Thyroid gland (tissue), 4 donors: ENCODE data around the gene CISD1. TPM values are rescaled to one million over a fixed set of nuclear protein-coding genes. Genes with fewer than 3 reads are reported as not detected.

Experiments used
- DNase-seq, 2 donors: peaks; one replicate each; pipeline ENCODE4 v3.0.0-alpha.2; 2019
- H3K27ac ChIP-seq, 3 donors: fragments of 200-600 bp; sonication (generic); 1 replicate in 2 of 3; 2 replicates in 1 of 3; pipeline ENCODE4 v1.5.1; 2016 to 2019; ENCODE audit warnings: mild to moderate bottlenecking in 1 of 3, moderate library complexity in 1 of 3
- H3K27me3 ChIP-seq: fragments of 200-600 bp; sonication (generic); one replicate; pipeline ENCODE4 v1.5.1; 2019
- H3K36me3 ChIP-seq, 2 donors: fragments of 200-600 bp; sonication (generic); one replicate each; pipeline ENCODE4 v1.5.1; 2016 to 2019
- H3K4me1 ChIP-seq, 2 donors: fragments of 200-600 bp; sonication (generic); one replicate each; pipeline ENCODE4 v1.5.1; 2017 to 2019
- H3K4me3 ChIP-seq, 3 donors: fragments of 200-600 bp; sonication (generic); replicated peaks in 1 of 3; 1 replicate in 2 of 3; 2 replicates in 1 of 3; pipeline ENCODE4 v1.5.1; 2016; ENCODE audit warnings: mild to moderate bottlenecking in 1 of 3
- H3K9me3 ChIP-seq: fragments of 200-600 bp; sonication (generic); one replicate; pipeline ENCODE4 v1.5.1; 2017
- POLR2A ChIP-seq, 2 donors: fragments of 450-650 bp; IDR thresholded peaks; one replicate each; pipeline ENCODE4 v1.6.1; 2017; ENCODE audit warnings: antibody characterized with exemption in 2 of 2, mild to moderate bottlenecking in 2 of 2, moderate library complexity in 1 of 2
- WGBS, 2 donors: methylation state at CpG; one replicate each; pipeline ENCODE4 v1.1.5; 2017; 5-methylcytosine and 5-hydroxymethylcytosine counted together
- intact Hi-C: fragments of 100-400 bp; cut with DNase I; formaldehyde crosslinking; loops from one replicate; pipeline ENCODE4 v1.15.1; 2023
- total RNA-seq, 4 donors: library from RNA; depleted of rRNA; stranded (reverse); fragments of >200 nt; gene quantifications; one replicate each; pipeline ENCODE4 v1.2.3, GENCODE V29; 2016
- TF ChIP-seq, protein P1 (sequence below), 6 experiments: fragments of 200-600 bp in 3 of 6; fragments of 450-650 bp in 3 of 6; sonication (generic) in 3 of 6; IDR thresholded peaks; one replicate each; pipeline ENCODE4 v1.5.1; 2016 to 2019; ENCODE audit warnings: antibody characterized with exemption in 6 of 6, mild to moderate bottlenecking in 2 of 6, inconsistent platforms in 1 of 6, moderate library complexity in 1 of 6

CISD1 gene
- total RNA-seq, 4 donors from 2014 or later: 12.1 to 32.4 (median 29.0) TPM

GRCh38 chr10:58299580-58299979 lies 30.6 kb downstream of the CISD1 start:
- WGBS, 2 donors: 13 to 16% methylated on average over 4 of the region's 4 CpGs
- TF ChIP-seq, protein P1, sequence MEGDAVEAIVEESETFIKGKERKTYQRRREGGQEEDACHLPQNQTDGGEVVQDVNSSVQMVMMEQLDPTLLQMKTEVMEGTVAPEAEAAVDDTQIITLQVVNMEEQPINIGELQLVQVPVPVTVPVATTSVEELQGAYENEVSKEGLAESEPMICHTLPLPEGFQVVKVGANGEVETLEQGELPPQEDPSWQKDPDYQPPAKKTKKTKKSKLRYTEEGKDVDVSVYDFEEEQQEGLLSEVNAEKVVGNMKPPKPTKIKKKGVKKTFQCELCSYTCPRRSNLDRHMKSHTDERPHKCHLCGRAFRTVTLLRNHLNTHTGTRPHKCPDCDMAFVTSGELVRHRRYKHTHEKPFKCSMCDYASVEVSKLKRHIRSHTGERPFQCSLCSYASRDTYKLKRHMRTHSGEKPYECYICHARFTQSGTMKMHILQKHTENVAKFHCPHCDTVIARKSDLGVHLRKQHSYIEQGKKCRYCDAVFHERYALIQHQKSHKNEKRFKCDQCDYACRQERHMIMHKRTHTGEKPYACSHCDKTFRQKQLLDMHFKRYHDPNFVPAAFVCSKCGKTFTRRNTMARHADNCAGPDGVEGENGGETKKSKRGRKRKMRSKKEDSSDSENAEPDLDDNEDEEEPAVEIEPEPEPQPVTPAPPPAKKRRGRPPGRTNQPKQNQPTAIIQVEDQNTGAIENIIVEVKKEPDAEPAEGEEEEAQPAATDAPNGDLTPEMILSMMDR (IDR thresholded peaks at IDR 0.05): peak; percentile 16 to 73 (median 54)
- TF ChIP-seq POLR2A (IDR thresholded peaks at IDR 0.05): no peak
- Histone ChIP-seq H3K36me3 (no peaks in the 10 kb centered on the region), H3K4me1 (no peaks in the 10 kb centered on the region), H3K27ac (no peak overlapping the region), H3K9me3 (no peaks in the 10 kb centered on the region), H3K4me3 (no peak overlapping the region), H3K27me3 (no peaks in the 10 kb centered on the region)
- intact Hi-C loops: no loop called here
- peak; percentile 46 to 48 for DNase-seq

DNA sequence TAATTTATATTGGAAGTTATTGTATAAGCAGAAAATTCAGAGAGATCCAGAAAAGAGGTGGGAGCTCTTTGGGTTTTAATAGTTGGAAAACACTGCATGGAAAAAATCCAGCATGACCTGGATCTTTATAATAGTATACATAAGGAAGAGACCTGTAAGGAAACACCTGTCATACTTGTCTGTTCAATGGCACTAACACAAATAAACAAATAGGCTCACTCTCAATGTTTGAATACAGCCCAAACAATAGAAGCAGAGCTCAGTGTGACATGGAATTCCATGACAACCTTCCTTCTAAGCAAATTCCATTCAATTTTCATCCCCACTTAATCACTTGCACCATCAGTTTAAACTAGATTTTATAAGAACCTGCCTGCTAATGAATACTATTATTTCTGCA lies 31.7 kb downstream of the CISD1 start:
- Histone ChIP-seq H3K9me3 (no peaks in the 10 kb centered on the region), H3K4me3 (no peak overlapping the region), H3K36me3 (no peaks in the 10 kb centered on the region), H3K27ac (no peak overlapping the region), H3K27me3 (no peaks in the 10 kb centered on the region), H3K4me1 (no peaks in the 10 kb centered on the region)
- DNase-seq: no peak
- no peak for TF ChIP-seq POLR2A (IDR thresholded peaks at IDR 0.05)
- TF ChIP-seq, protein P1 (IDR thresholded peaks at IDR 0.05): no peak
- intact Hi-C loops: loop anchor here (10.0 kb wide), 1 partner anchor 74 kb away; no protein-coding TSS in a partner anchor

DNA sequence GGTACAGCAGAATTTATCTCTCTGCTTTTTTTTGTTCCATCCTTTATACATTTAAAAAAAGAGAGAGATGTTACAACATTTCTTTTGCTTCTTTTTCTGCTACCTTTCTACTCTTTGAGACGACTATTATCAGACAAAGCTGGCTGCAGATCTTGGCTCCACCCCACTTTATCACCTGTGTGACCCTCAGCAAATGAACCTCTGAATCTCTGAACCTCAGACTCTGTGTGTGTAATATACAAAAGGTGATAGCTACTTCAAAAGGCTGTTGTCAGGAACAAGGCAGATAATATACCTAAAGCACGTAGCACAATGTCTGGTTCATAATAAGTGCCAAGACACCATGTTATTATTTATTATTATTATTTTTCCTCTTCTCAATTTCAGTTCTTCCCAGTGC lies 33.3 kb downstream of the CISD1 start:
- intact Hi-C loops: loop anchor here (10.0 kb wide), 1 partner anchor 73 kb away; no protein-coding TSS in a partner anchor
- 60 to 67% methylated on average over 2 of the region's 2 CpGs for WGBS, 2 donors
- H3K36me3 ChIP-seq: no peaks in the 10 kb centered on the region
- no peak overlapping the region for H3K4me3 ChIP-seq
- H3K9me3 ChIP-seq: no peaks in the 10 kb centered on the region
- H3K27me3 ChIP-seq: no peaks in the 10 kb centered on the region
- no peaks in the 10 kb centered on the region for H3K4me1 ChIP-seq
- no peak for DNase-seq
- no peak overlapping the region for H3K27ac ChIP-seq
- TF ChIP-seq, protein P1 (IDR thresholded peaks at IDR 0.05): no peak
- TF ChIP-seq POLR2A (IDR thresholded peaks at IDR 0.05): no peak

DNA sequence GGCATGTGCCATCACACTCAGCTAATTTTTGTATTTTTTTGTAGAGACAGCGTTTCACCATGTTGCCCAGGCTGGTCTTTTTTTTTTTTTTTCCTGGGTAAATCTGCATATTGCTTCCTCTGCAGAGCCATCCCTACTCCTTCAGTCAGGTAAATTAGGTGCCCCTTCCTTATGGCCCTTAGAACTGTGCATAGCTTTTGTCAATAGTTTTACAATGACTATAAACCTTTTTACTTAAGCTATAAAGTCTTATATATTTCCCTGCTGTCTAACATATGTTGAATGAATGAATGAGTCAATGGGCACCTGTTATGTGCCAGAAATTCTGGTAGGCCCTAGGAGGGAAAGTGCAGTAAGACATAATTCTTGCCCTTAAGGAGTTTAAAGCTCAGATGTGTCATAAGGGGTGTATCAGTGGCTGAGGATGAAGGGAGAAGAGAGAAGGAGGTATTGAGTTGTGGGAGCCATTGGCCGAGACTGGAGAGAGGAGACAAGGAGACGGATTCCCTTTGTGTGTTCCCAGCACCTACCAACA lies 35.2 kb downstream of the CISD1 start:
- no peaks in the 10 kb centered on the region for H3K9me3 ChIP-seq
- H3K27me3 ChIP-seq: no peaks in the 10 kb centered on the region
- no peak overlapping the region for H3K4me3 ChIP-seq
- no peaks in the 10 kb centered on the region for H3K4me1 ChIP-seq
- TF ChIP-seq, protein P1 (IDR thresholded peaks at IDR 0.05): no peak
- no peak for TF ChIP-seq POLR2A (IDR thresholded peaks at IDR 0.05)
- H3K36me3 ChIP-seq: no peaks in the 10 kb centered on the region
- WGBS, 2 donors: 80 to 87% methylated on average over 3 of the region's 3 CpGs
- DNase-seq: no peak
- intact Hi-C loops: loop anchor here (10.0 kb wide), 1 partner anchor 71 kb away; no protein-coding TSS in a partner anchor
- H3K27ac ChIP-seq: no peak overlapping the region

DNA sequence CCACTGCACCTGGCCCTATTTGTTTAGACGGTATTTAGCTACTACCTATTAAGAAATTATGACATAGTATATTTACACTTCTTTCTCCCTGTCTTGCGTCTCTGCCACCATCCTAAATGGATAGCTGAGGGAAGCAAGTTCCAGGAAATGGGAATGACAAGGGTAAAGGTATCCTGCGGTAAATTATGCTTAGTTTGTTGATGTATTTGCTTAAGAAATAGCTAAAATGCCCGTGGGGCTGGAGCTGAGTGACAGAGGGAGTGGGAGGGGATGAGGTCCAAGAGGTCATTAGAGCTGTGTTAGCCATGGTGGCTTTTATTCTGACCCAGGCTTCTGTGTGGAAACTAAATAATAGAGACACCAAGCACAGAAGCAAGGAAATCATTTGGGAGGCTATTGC lies 36.9 kb downstream of the CISD1 start:
- Histone ChIP-seq H3K4me1 (no peaks in the 10 kb centered on the region), H3K27me3 (no peaks in the 10 kb centered on the region), H3K4me3 (no peak overlapping the region), H3K27ac (no peak overlapping the region), H3K9me3 (no peaks in the 10 kb centered on the region), H3K36me3 (no peaks in the 10 kb centered on the region)
- no peak for DNase-seq
- intact Hi-C loops: loop anchor here (10.0 kb wide), 1 partner anchor 69 kb away; no protein-coding TSS in a partner anchor
- TF ChIP-seq, protein P1 (IDR thresholded peaks at IDR 0.05): no peak
- TF ChIP-seq POLR2A (IDR thresholded peaks at IDR 0.05): no peak
- 53 to 57% methylated on average over 4 of the region's 4 CpGs for WGBS, 2 donors
